Subcutaneous abdominal adipose tissue (tissue), 5 donors: ENCODE measurements around the gene AVP.

Experiments
- H3K27ac ChIP-seq: one replicate; pipeline ENCODE4 v1.7.0; 2013; ENCODE audit warnings: low read depth, mild to moderate bottlenecking, inconsistent platforms, low read length, moderate library complexity
- H3K27me3 ChIP-seq, 5 donors: one replicate each; pipeline ENCODE4 v1.7.0; 2013; ENCODE audit warnings: low read length in 5 of 5, inconsistent platforms in 1 of 5; ENCODE audit not compliant: control insufficient read depth in 5 of 5, insufficient read depth in 4 of 5
- H3K36me3 ChIP-seq, 5 donors: one replicate each; pipeline ENCODE4 v1.7.0; 2013; ENCODE audit warnings: low read length in 5 of 5; ENCODE audit not compliant: control insufficient read depth in 5 of 5, insufficient read depth in 5 of 5
- H3K4me1 ChIP-seq, 5 donors: one replicate each; pipeline ENCODE4 v1.7.0; 2013; ENCODE audit warnings: low read length in 5 of 5, mild to moderate bottlenecking in 3 of 5, moderate library complexity in 1 of 5; ENCODE audit not compliant: control insufficient read depth in 5 of 5, insufficient read depth in 5 of 5
- H3K4me3 ChIP-seq, 5 donors: one replicate each; pipeline ENCODE4 v1.7.0; 2013; ENCODE audit warnings: low read length in 5 of 5, low read depth in 1 of 5
- H3K9ac ChIP-seq, 5 donors: one replicate each; pipeline ENCODE4 v1.7.0; 2013; ENCODE audit warnings: low read length in 5 of 5, mild to moderate bottlenecking in 4 of 5, moderate library complexity in 3 of 5
- H3K9me3 ChIP-seq, 5 donors: one replicate each; pipeline ENCODE4 v1.7.0; 2013; ENCODE audit warnings: low read length in 5 of 5; ENCODE audit not compliant: control insufficient read depth in 5 of 5
- donor health status: healthy.
- donor health status: healthy.
- donor health status: healthy.
- donor health status: healthy.
- donor health status: healthy.

The AVP gene

GRCh38 chr20:3101737-3102574, 17.4 kb upstream of the AVP start:
- Histone ChIP-seq H3K9ac (no peak overlapping the region), H3K4me3 (no peak overlapping the region), H3K27ac (no peak overlapping the region), H3K36me3 (peaks cover 0 to 3% (median 0%) of the 10 kb centered on the region in 5 donors), H3K27me3 (no peaks in the 10 kb centered on the region), H3K9me3 (no peaks in the 10 kb centered on the region), H3K4me1 (peaks cover 0 to 5% (median 4%) of the 10 kb centered on the region in 5 donors)

- Histone ChIP-seq H3K4me1 (no peaks in the 10 kb centered on the region), H3K9ac (no peak overlapping the region), H3K36me3 (no peaks in the 10 kb centered on the region), H3K4me3 (no peak overlapping the region), H3K9me3 (no peaks in the 10 kb centered on the region), H3K27ac (no peak overlapping the region), H3K27me3 (no peaks in the 10 kb centered on the region)
Measured at GRCh38 chr20:3101251-3101650, 16.7 kb upstream of the AVP start.

DNA sequence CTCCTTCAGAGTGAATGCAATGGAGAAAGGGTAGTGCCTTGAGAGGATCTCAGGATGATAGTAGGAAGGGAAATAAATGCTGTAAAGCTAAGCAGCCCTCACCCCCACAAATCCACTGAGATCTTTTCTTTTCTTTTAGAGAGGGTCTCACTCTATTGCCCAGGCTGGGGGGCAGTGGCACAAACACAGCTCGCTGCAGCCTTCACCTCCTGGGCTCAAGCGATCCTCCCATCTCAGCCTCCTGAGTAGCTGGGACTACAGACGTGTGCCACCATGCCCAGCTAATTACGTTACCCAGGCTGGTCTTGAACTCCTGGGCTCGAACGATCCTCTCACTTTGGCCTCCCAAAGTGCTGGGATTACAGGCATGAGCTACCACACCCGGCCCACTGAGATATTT, 16.0 kb upstream of the AVP start:
- H3K4me1 ChIP-seq = no peaks in the 10 kb centered on the region
- no peak overlapping the region for H3K4me3 ChIP-seq
- H3K9me3 ChIP-seq = no peaks in the 10 kb centered on the region
- no peaks in the 10 kb centered on the region for H3K27me3 ChIP-seq
- H3K9ac ChIP-seq = no peak overlapping the region
- H3K36me3 ChIP-seq = no peaks in the 10 kb centered on the region
- H3K27ac ChIP-seq = no peak overlapping the region

DNA sequence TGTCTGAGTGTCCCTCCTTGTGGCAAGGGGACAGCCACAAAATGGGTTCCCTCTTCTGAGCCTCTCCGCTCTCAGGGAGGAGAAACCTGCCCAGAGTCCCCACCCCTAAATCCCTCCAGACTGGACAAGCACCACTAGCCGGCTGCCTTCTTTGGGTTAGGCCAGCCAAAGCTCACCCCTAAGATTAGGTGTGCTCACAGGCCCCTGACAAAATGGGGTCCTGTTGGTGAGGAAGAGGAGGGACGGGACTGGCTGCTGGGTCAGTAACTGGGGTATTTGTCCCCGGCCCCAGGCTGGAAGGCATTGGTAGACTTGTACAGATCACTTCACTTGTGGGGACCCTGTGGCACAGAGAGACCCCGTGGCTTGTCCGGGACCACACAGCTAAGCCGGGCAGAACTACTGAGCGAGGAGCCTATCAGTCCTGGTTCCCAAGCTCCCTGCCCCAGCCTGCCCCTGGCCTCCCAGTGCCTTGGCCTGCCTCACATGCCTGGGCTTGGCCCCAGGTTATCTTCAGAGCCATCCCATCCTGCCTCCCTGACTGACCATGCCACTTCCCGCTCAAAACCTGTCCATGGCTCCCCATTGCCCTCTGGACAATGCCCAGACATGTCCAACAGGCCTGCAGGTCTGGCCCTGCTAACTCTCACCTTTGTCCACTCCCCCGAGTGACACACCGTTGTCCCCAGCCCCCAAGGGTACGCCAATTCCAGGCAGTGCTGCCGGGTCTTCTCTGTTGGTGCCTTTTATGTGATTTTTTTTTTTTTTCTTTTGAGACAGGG, 10.5 kb upstream of the AVP start:
- peaks cover 0 to 5% (median 2%) of the 10 kb centered on the region in 5 donors for H3K27me3 ChIP-seq
- no peak overlapping the region for H3K9ac ChIP-seq
- H3K9me3 ChIP-seq = no peaks in the 10 kb centered on the region
- H3K4me3 ChIP-seq = no peak overlapping the region
- H3K4me1 ChIP-seq = peaks cover 0 to 20% (median 14%) of the 10 kb centered on the region in 5 donors
- H3K27ac ChIP-seq = no peak overlapping the region
- H3K36me3 ChIP-seq = no peaks in the 10 kb centered on the region

DNA sequence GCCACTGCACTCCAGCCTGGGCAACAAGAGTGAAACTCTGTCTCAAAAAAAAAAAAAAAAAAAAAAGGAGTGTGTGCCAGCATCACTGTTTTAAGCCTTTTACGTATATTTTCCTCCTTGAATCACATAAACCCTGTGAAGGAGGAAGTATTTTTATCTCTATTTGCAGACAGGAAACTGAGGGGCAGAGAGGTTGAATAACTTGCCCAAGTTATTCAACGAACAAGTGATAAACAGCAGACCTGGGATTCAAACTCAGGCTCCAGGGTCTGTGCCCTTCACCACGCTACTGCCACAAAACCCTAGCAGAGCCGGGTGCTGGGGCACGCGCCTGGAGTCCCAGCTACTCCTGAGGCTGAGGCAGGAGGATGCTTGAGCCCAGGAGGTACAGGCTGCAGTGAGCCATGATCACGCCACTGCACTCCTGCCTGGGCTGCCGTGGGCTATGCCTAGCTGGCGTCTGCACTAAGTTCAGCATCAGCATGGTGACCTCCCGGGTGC, 9.4 kb upstream of the AVP start:
- H3K4me3 ChIP-seq = no peak overlapping the region
- peaks cover 0 to 20% (median 14%) of the 10 kb centered on the region in 5 donors for H3K4me1 ChIP-seq
- no peaks in the 10 kb centered on the region for H3K9me3 ChIP-seq
- H3K27ac ChIP-seq = no peak overlapping the region
- no peak overlapping the region for H3K9ac ChIP-seq
- H3K27me3 ChIP-seq = peaks cover 0 to 5% (median 2%) of the 10 kb centered on the region in 5 donors
- no peaks in the 10 kb centered on the region for H3K36me3 ChIP-seq

GRCh38 chr20:3092611-3093379, 8.3 kb upstream of the AVP start:
- no peaks in the 10 kb centered on the region for H3K9me3 ChIP-seq
- no peak overlapping the region for H3K27ac ChIP-seq
- peaks cover 0 to 20% (median 14%) of the 10 kb centered on the region in 5 donors for H3K4me1 ChIP-seq
- H3K9ac ChIP-seq = peak overlapping the region in 1 of 5 donors; percentile 32
- peak overlapping the region in 4 of 5 donors; percentile 36 to 57 (median 48) for H3K4me3 ChIP-seq
- H3K36me3 ChIP-seq = no peaks in the 10 kb centered on the region
- peaks cover 0 to 5% (median 2%) of the 10 kb centered on the region in 5 donors for H3K27me3 ChIP-seq

DNA sequence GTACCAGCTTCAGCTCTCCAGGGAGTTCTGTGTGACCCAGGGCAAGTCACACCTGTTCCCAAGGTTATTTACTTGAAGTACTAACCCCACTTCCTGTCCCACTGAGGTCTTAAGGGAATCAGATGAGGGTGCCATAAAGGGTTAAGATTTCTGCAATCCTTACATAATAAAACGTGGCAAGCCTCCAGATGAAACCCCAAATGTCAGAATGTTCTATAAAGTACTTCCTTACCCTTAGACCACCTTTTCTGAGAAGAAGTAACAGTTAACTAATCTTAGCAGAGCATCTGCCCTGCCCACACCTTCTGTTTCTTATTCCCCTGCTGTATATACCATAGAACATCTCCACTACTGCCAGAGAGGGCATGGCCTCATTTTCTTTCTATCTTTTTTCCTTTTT, 6.0 kb upstream of the AVP start:
- no peak overlapping the region for H3K9ac ChIP-seq
- H3K4me3 ChIP-seq = no peak overlapping the region
- H3K36me3 ChIP-seq = no peaks in the 10 kb centered on the region
- peaks cover 0 to 20% (median 14%) of the 10 kb centered on the region in 5 donors for H3K4me1 ChIP-seq
- H3K9me3 ChIP-seq = no peaks in the 10 kb centered on the region
- no peak overlapping the region for H3K27ac ChIP-seq
- peaks cover 0 to 5% (median 2%) of the 10 kb centered on the region in 5 donors for H3K27me3 ChIP-seq

- Histone ChIP-seq H3K27ac (no peak overlapping the region), H3K4me3 (no peak overlapping the region), H3K9me3 (no peaks in the 10 kb centered on the region), H3K27me3 (peaks cover 0 to 13% (median 6%) of the 10 kb centered on the region in 5 donors), H3K9ac (no peak overlapping the region), H3K4me1 (peaks cover 0 to 14% (median 9%) of the 10 kb centered on the region in 5 donors), H3K36me3 (no peaks in the 10 kb centered on the region)
Measured at GRCh38 chr20:3088031-3088430, 3.5 kb upstream of the AVP start.

DNA sequence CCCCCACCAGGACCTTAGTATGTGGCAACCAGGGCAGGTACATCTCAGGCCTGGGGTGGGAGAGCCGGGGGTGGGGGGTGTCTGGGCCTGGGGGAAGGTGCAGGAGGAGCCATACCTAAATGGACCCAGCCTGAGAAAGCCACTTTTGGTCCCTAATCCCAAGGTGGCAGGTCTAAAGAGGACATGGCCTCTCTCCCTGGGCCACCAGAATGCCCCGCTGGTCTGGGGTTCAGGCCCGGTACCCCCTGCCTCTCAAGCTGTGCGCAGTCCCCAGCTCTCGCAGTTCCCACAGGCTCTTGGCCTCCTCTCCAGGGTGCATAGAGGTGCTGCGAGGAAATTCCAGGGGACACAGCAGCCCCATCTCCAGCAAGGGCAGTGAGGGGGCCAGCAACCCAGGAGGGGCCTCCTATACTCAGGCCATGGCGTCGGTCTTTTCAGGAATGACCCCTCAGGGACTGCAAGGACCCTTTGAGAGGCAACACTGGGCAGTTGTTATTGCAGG, 1.1 kb upstream of the AVP start:
- Histone ChIP-seq H3K4me3 (no peak overlapping the region), H3K27me3 (peaks cover 0 to 20% (median 4%) of the 10 kb centered on the region in 5 donors), H3K9ac (no peak overlapping the region), H3K9me3 (no peaks in the 10 kb centered on the region), H3K36me3 (no peaks in the 10 kb centered on the region), H3K27ac (no peak overlapping the region), H3K4me1 (peaks cover 4 to 28% (median 21%) of the 10 kb centered on the region in 5 donors)
